GM04504 (cell line): ENCODE measurements around the gene FURIN.
"Not testable (repeated sequence)": the region's sequence is repeated elsewhere in the genome, so short reads cannot be mapped to it uniquely, and the experiment has no call there.

Experiments used
- DNase-seq: peaks from one replicate; pipeline ENCODE4 v3.0.0-alpha.2; 2012; ENCODE audit warnings: low read depth

Gene FURIN

GRCh38 chr15:90883526-90883975, 15.2 kb downstream of the FURIN start:
- DNase-seq, result no peak

- no peak for DNase-seq
These were observed 15.8 kb downstream of the FURIN start, which contains the start of gene FES for GRCh38 chr15:90883976-90884718. FES (plus strand) TSS chr15:90884504; CDS start chr15:90885046, 542 bp downstream.

GRCh38 chr15:90884719-90885431, 16.5 kb downstream of the FURIN start:
- DNase-seq, result no peak

GRCh38 chr15:90885432-90886290, 17.3 kb downstream of the FURIN start:
- no peak for DNase-seq

- DNase-seq, result no peak
These were observed 17.9 kb downstream of the FURIN start for GRCh38 chr15:90886291-90886614.

- DNase-seq, result no peak
These were observed 18.7 kb downstream of the FURIN start for GRCh38 chr15:90887037-90887481.

- no peak for DNase-seq
These were observed 20.9 kb downstream of the FURIN start for GRCh38 chr15:90889313-90889730.

- no peak for DNase-seq
These were observed 21.5 kb downstream of the FURIN start for GRCh38 chr15:90889736-90890456.

- no peak for DNase-seq
These were observed 22.5 kb downstream of the FURIN start for GRCh38 chr15:90890839-90891238.

- no peak for DNase-seq
These were observed 23.1 kb downstream of the FURIN start for GRCh38 chr15:90891346-90891949.

GRCh38 chr15:90892023-90892422, 23.6 kb downstream of the FURIN start:
- DNase-seq, result no peak

GRCh38 chr15:90892498-90893174, 24.2 kb downstream of the FURIN start:
- DNase-seq, result no peak

GRCh38 chr15:90893175-90894090, 25.0 kb downstream of the FURIN start:
- DNase-seq, result no peak

GRCh38 chr15:90895571-90896117, 27.3 kb downstream of the FURIN start:
- no peak for DNase-seq

- not testable (repeated sequence) for DNase-seq
These were observed 28.8 kb downstream of the FURIN start for GRCh38 chr15:90897131-90897655.

- no peak for DNase-seq
These were observed 33.0 kb downstream of the FURIN start for GRCh38 chr15:90901175-90902039.

- peak; percentile 60 for DNase-seq
These were observed 33.9 kb downstream of the FURIN start for GRCh38 chr15:90902040-90902839.
